Chondrocyte (in vitro differentiated cells): Measurements from ENCODE around the gene KMT2A. TPM values are rescaled to one million over a fixed set of nuclear protein-coding genes. Genes with fewer than 3 reads are reported as not detected.
"Not testable (repeated sequence)": the region's sequence is repeated elsewhere in the genome, so short reads cannot be mapped to it uniquely, and the experiment has no call there.

Source experiments
- DNase-seq: peaks from one replicate; pipeline ENCODE4 v3.0.0; 2021; ENCODE audit warnings: mixed read lengths, low spot score
- H3K27ac Mint-ChIP-seq: one replicate; pipeline ENCODE4 v1.8.0; 2021; ENCODE audit warnings: mild to moderate bottlenecking, moderate library complexity, mixed read lengths; ENCODE audit not compliant: unreplicated experiment
- H3K27me3 Mint-ChIP-seq: 2 replicates; pipeline ENCODE4 v1.8.0; 2021; ENCODE audit warnings: low read depth, mixed read lengths
- H3K36me3 Mint-ChIP-seq: 2 replicates; pipeline ENCODE4 v1.8.0; 2021; ENCODE audit warnings: low read depth, mixed read lengths
- H3K4me1 Mint-ChIP-seq: 2 replicates; pipeline ENCODE4 v1.8.0; 2021; ENCODE audit warnings: low read depth, mild to moderate bottlenecking, mixed read lengths
- H3K4me3 Mint-ChIP-seq: one replicate; pipeline ENCODE4 v1.8.0; 2021; ENCODE audit warnings: mild to moderate bottlenecking, moderate library complexity, mixed read lengths; ENCODE audit not compliant: unreplicated experiment
- H3K9me3 Mint-ChIP-seq: 2 replicates; pipeline ENCODE4 v1.8.0; 2021; ENCODE audit warnings: low read depth, mixed read lengths
- total RNA-seq: library from RNA; stranded (reverse); gene quantifications from 3 replicates; pipeline ENCODE4 v1.2.1, GENCODE V29; 2021
- TF ChIP-seq, protein P1 (sequence below): fragments of 200-600 bp; sonication (generic); IDR thresholded peaks from 2 replicates; pipeline ENCODE4 v1.5.0; 2021; ENCODE audit warnings: antibody characterized with exemption, mild to moderate bottlenecking, moderate library complexity

The KMT2A gene
- total RNA-seq, 1 donor from 2014 or later: 40.3 TPM

GRCh38 chr11:118412921-118413320, 23.4 kb upstream of the KMT2A start:
- Mint-ChIP-seq H3K9me3 (no peaks in the 10 kb centered on the region), H3K4me1 (peaks cover 3% of the 10 kb centered on the region), H3K36me3 (peaks cover 3% of the 10 kb centered on the region), H3K27me3 (no peaks in the 10 kb centered on the region), H3K4me3 (no peak overlapping the region), H3K27ac (no peak overlapping the region)
- TF ChIP-seq, protein P1, sequence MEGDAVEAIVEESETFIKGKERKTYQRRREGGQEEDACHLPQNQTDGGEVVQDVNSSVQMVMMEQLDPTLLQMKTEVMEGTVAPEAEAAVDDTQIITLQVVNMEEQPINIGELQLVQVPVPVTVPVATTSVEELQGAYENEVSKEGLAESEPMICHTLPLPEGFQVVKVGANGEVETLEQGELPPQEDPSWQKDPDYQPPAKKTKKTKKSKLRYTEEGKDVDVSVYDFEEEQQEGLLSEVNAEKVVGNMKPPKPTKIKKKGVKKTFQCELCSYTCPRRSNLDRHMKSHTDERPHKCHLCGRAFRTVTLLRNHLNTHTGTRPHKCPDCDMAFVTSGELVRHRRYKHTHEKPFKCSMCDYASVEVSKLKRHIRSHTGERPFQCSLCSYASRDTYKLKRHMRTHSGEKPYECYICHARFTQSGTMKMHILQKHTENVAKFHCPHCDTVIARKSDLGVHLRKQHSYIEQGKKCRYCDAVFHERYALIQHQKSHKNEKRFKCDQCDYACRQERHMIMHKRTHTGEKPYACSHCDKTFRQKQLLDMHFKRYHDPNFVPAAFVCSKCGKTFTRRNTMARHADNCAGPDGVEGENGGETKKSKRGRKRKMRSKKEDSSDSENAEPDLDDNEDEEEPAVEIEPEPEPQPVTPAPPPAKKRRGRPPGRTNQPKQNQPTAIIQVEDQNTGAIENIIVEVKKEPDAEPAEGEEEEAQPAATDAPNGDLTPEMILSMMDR: no peak
- DNase-seq: no peak

GRCh38 chr11:118415062-118415738, 21.1 kb upstream of the KMT2A start:
- Mint-ChIP-seq H3K27me3 (no peaks in the 10 kb centered on the region), H3K4me1 (peaks cover 4% of the 10 kb centered on the region), H3K27ac (no peak overlapping the region), H3K4me3 (no peak overlapping the region), H3K9me3 (no peaks in the 10 kb centered on the region), H3K36me3 (peaks cover 2% of the 10 kb centered on the region)
- DNase-seq: no peak
- TF ChIP-seq, protein P1: no peak

DNA sequence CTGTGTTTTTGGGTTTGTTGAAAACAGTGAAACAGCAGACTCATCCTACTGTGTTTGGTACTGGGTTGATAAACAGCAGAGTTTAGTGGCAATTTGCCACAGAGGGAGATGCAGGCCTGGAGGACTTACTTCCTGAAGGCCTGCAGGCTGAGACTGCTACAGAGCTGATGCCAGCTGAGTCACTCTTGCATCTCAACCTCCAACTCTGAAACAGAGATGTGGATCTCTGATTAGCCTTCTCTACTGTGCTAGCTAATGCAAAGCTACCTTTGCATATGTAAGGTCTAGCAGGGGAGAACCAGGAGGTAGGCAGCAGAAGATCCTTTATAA, 20.6 kb upstream of the KMT2A start:
- Mint-ChIP-seq H3K27me3 (no peaks in the 10 kb centered on the region), H3K9me3 (no peaks in the 10 kb centered on the region), H3K36me3 (peaks cover under 1% of the 10 kb centered on the region), H3K4me1 (peaks cover 4% of the 10 kb centered on the region), H3K4me3 (no peak overlapping the region), H3K27ac (no peak overlapping the region)
- TF ChIP-seq, protein P1: no peak
- no peak for DNase-seq

DNA sequence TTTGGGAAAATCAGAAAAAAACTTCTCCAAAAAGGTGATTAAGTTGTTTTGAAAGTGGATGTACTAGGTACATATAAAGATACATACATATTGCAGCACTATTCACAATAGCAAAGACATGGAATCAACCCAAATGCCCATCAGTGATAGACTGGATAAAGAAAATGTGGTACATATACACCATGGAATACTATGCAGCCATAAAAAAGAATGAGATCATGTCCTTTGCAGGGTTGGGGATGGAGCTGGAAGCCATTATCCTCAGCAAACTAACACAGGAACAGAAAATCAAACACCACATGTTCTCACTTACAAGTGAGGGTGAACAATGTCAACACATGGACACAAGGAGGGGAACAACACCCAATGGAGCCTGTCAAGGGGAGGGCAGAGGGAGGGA, 19.4 kb upstream of the KMT2A start:
- not testable (repeated sequence) for H3K27me3 Mint-ChIP-seq, DNase-seq, H3K27ac Mint-ChIP-seq, H3K9me3 Mint-ChIP-seq, H3K4me1 Mint-ChIP-seq, H3K4me3 Mint-ChIP-seq, H3K36me3 Mint-ChIP-seq

DNA sequence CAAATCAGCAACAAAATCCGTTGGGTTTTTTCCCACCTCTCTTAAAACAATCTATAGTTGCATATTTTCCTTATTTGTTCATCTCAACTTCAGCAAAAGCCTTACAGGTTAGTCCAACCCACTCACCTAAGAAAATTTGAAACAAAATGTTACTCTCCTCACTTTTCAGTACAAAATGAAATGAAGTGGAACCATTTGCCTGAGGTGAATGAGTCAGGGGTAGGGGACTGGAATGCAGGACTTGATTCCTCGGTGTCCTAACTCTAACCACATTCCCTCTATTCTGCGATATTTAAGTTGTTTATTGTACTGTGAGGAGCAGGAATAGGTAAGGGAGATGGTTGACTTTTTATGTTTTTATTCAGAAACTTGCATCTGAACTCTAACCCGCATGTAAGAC, 18.5 kb upstream of the KMT2A start:
- no peaks in the 10 kb centered on the region for H3K36me3 Mint-ChIP-seq
- H3K27me3 Mint-ChIP-seq: no peaks in the 10 kb centered on the region
- TF ChIP-seq, protein P1: no peak
- DNase-seq: no peak
- H3K4me1 Mint-ChIP-seq: peaks cover 4% of the 10 kb centered on the region
- no peak overlapping the region for H3K27ac Mint-ChIP-seq
- H3K9me3 Mint-ChIP-seq: no peaks in the 10 kb centered on the region
- no peak overlapping the region for H3K4me3 Mint-ChIP-seq

- Mint-ChIP-seq H3K9me3 (no peaks in the 10 kb centered on the region), H3K4me3 (no peak overlapping the region), H3K27ac (no peak overlapping the region), H3K27me3 (no peaks in the 10 kb centered on the region), H3K4me1 (peaks cover 4% of the 10 kb centered on the region), H3K36me3 (no peaks in the 10 kb centered on the region)
- no peak for DNase-seq
- TF ChIP-seq, protein P1: no peak
These were observed 17.5 kb upstream of the KMT2A start for GRCh38 chr11:118418766-118419165.
